ENCODE measurements around the gene LRRC57.

DNA sequence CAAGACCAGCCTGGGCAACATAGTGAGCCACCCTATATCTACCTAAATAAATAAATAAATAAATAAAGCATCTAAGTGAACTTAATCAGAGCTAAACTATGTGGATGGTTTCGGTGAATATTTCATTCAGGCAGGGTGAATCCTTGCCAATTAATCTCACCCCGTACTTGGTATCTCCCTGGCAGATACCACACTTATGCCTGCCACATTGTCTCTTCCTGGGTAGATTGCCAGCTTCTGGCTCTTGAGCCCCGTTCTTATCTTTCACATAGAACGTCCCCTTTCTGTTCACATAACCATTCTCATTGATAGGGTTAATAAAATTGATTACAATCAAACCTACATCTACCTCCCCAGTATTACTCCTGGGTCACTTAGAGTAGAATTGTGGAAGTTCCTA lies 46.1 kb downstream of the LRRC57 start:
- TF ChIP-seq EP300 (IDR thresholded peaks at IDR 0.05; ENCODE audit: borderline replicate concordance in 1 of 2, low read depth in 2 of 2, low read length in 2 of 2) = no peak
- no peak for TF ChIP-seq CHD7 (IDR thresholded peaks at IDR 0.05; ENCODE audit: insufficient replicate concordance, low read length)
- TF ChIP-seq ATF2 (IDR thresholded peaks at IDR 0.05; ENCODE audit: low read length) = no peak
- TF ChIP-seq, protein P1, sequence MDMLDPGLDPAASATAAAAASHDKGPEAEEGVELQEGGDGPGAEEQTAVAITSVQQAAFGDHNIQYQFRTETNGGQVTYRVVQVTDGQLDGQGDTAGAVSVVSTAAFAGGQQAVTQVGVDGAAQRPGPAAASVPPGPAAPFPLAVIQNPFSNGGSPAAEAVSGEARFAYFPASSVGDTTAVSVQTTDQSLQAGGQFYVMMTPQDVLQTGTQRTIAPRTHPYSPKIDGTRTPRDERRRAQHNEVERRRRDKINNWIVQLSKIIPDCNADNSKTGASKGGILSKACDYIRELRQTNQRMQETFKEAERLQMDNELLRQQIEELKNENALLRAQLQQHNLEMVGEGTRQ (IDR thresholded peaks at IDR 0.05; ENCODE audit: low read length) = no peak
- no peak for TF ChIP-seq CBX8 (IDR thresholded peaks at IDR 0.05; ENCODE audit: borderline replicate concordance, low read depth, low read length)
- TF ChIP-seq EZH2 (IDR thresholded peaks at IDR 0.05; ENCODE audit: low read depth, low read length, severe bottlenecking) = no peak
- TF ChIP-seq RAD21 (IDR thresholded peaks at IDR 0.05 in 1 of 2, conservative IDR thresholded peaks at IDR 0.05 in 1 of 2; ENCODE audit: low read depth in 2 of 2, low read length in 2 of 2) = no peak
- no peak for TF ChIP-seq POLR2A (IDR thresholded peaks at IDR 0.05; ENCODE audit: control extremely low read depth in 1 of 2, low read depth in 2 of 2, low read length in 2 of 2)
- TF ChIP-seq POLR2AphosphoS5 (IDR thresholded peaks at IDR 0.05; ENCODE audit: low read depth, low read length) = no peak
- TF ChIP-seq SIN3A (conservative IDR thresholded peaks at IDR 0.05 in 1 of 2, IDR thresholded peaks at IDR 0.05 in 1 of 2; ENCODE audit: low read depth in 1 of 2, low read length in 2 of 2) = no peak
- TF ChIP-seq GTF2F1 (IDR thresholded peaks at IDR 0.05; ENCODE audit: borderline replicate concordance, low read depth, low read length) = no peak
- TF ChIP-seq, protein P2, sequence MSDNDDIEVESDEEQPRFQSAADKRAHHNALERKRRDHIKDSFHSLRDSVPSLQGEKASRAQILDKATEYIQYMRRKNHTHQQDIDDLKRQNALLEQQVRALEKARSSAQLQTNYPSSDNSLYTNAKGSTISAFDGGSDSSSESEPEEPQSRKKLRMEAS (IDR thresholded peaks at IDR 0.05) = no peak
- TF ChIP-seq CTBP2 (IDR thresholded peaks at IDR 0.05; ENCODE audit: borderline replicate concordance, insufficient read depth, insufficient read length, low read length) = no peak
- no peak for TF ChIP-seq JUND (IDR thresholded peaks at IDR 0.05; ENCODE audit: low read length)
